ENCODE results near the gene RAB17. TPM values are rescaled to one million over a fixed set of nuclear protein-coding genes. Genes with fewer than 3 reads are reported as not detected.

Gene RAB17
- total and polyA plus RNA-seq, 7 donors = 0.33 to 48.8 (median 2.8) TPM

- no peak for TF ChIP-seq POLR2A (IDR thresholded peaks at IDR 0.05)
- no peak for TF ChIP-seq POLR2AphosphoS5 (IDR thresholded peaks at IDR 0.05)
- TF ChIP-seq EP300 (IDR thresholded peaks at IDR 0.05) = no peak
- TF ChIP-seq CTCF (IDR thresholded peaks at IDR 0.05) = no peak
- Histone ChIP-seq H3K36me3 (no peaks in the 10 kb centered on the region), H3K9me3 (no peaks in the 10 kb centered on the region), H3K27ac (no peak overlapping the region), H3K4me1 (peaks cover 0 to 15% (median 11%) of the 10 kb centered on the region in 4 donors), H3K27me3 (no peaks in the 10 kb centered on the region), H3K4me3 (no peak overlapping the region)
- DNase-seq = no peak
- intact Hi-C loops (cut with DNase I) = loop anchor here (5.0 to 10.0 kb wide), 4 partner anchors 139 to 479 kb away; no protein-coding TSS in a partner anchor
- 86 to 87% methylated on average over 9 of the region's 9 CpGs for WGBS, 2 donors
Measured at GRCh38 chr2:237570776-237571335, 19.7 kb downstream of the RAB17 start.

DNA sequence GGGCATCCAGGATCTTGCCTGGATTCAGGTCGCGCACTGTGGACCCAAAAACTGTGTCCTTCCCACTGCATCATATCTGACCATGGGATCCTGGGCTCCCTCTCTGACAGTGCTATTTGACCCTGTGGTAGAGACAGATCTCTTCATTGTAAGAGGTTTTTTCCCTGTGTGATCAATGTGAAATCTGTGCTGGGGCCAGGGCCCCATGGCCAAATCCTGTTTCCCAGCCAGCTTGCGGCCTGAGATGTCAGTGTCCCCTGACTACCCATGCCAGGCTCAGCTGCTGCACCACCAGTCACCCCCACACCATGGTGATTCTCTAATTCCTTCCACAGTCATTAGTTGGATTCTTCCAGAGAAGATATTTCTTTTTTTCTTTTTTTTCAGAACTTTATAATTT is 20.6 kb downstream of the RAB17 start:
- Histone ChIP-seq H3K27me3 (peaks cover 0 to 2% (median 0%) of the 10 kb centered on the region in 3 donors), H3K27ac (no peak overlapping the region), H3K4me1 (peaks cover 0 to 15% (median 11%) of the 10 kb centered on the region in 4 donors), H3K9me3 (no peaks in the 10 kb centered on the region), H3K4me3 (no peak overlapping the region), H3K36me3 (no peaks in the 10 kb centered on the region)
- TF ChIP-seq EP300 (IDR thresholded peaks at IDR 0.05) (no peak), POLR2AphosphoS5 (IDR thresholded peaks at IDR 0.05) (no peak), CTCF (IDR thresholded peaks at IDR 0.05) (no peak), POLR2A (IDR thresholded peaks at IDR 0.05) (no peak)
- WGBS, 2 donors = 97 to 98% methylated on average over 3 of the region's 3 CpGs
- intact Hi-C loops (cut with DNase I) = loop anchor here (5.0 to 10.0 kb wide), 4 partner anchors 138 to 478 kb away; no protein-coding TSS in a partner anchor
- DNase-seq = no peak

DNA sequence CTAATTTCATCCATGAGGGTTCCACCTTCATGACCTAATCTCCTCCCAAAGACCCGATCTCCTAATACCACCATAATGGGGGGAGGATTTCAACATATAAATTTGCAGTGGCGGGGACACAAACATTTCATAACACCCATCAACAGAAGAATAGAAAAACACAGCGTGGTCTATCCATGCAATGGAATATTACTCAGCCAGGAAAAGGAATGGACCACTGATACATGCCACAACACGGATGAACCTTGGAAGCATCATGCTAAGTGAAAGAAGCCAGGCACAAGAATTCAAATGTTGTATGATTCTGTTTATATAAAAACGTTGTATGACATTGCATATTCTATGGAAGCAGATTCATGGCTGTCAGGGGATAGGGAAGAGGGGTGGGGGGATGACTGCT is 21.5 kb downstream of the RAB17 start:
- TF ChIP-seq POLR2A (IDR thresholded peaks at IDR 0.05) (no peak), POLR2AphosphoS5 (IDR thresholded peaks at IDR 0.05) (no peak), CTCF (IDR thresholded peaks at IDR 0.05) (no peak), EP300 (IDR thresholded peaks at IDR 0.05) (no peak)
- 87 to 90% methylated on average over 5 of the region's 5 CpGs for WGBS, 2 donors
- no peak for DNase-seq
- Histone ChIP-seq H3K4me3 (no peak overlapping the region), H3K9me3 (no peaks in the 10 kb centered on the region), H3K4me1 (peaks cover 0 to 15% (median 11%) of the 10 kb centered on the region in 4 donors), H3K36me3 (no peaks in the 10 kb centered on the region), H3K27me3 (peaks cover 0 to 11% (median 5%) of the 10 kb centered on the region in 3 donors), H3K27ac (no peak overlapping the region)
- intact Hi-C loops (cut with DNase I) = no loop called here

DNA sequence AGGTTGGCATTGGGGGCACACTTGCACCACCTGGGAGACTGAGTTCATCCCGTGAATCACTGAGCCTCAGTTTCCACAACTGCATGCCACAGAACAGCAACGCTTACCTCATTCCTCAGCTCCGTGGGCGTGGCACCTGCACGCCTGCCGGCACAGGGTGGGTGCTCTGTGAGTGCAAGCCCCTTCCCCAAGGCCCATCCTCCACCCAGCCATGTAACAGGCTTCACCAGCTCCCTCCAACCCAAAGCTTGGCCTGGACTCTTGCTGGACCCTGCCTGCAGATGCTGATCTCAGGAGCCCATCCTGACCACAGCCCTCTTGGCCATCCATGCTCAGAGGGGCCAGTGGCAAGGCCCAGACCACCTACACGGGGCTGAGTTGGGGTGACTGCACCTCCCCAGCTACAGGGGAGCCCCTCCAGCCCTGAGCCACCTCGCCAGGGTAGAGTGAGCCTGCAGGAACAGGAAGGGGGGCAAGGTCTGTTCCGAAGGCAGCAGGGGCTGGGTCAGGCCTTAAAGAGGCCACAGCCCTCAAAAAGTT is 22.3 kb downstream of the RAB17 start:
- Histone ChIP-seq H3K4me1 (peaks cover 0 to 15% (median 11%) of the 10 kb centered on the region in 4 donors), H3K27me3 (peaks cover 0 to 15% (median 10%) of the 10 kb centered on the region in 3 donors), H3K36me3 (no peaks in the 10 kb centered on the region), H3K4me3 (no peak overlapping the region), H3K9me3 (no peaks in the 10 kb centered on the region), H3K27ac (no peak overlapping the region)
- peak; percentile 57 for DNase-seq
- intact Hi-C loops (cut with DNase I) = no loop called here
- 44 to 72% methylated on average over 9 of the region's 9 CpGs for WGBS, 2 donors
- TF ChIP-seq POLR2A (IDR thresholded peaks at IDR 0.05) = no peak
- TF ChIP-seq CTCF (IDR thresholded peaks at IDR 0.05) = no peak
- no peak for TF ChIP-seq POLR2AphosphoS5 (IDR thresholded peaks at IDR 0.05)
- TF ChIP-seq EP300 (IDR thresholded peaks at IDR 0.05) = no peak
